Testis (tissue), 2 donors: Measurements from ENCODE around the gene KDM2A.

Experiments
- POLR2A ChIP-seq: fragments of 450-650 bp; IDR thresholded peaks from one replicate; pipeline ENCODE4 v1.6.1; 2017; ENCODE audit warnings: antibody characterized with exemption, mild to moderate bottlenecking, moderate library complexity
- TF ChIP-seq, protein P1 (sequence below), 3 experiments: fragments of 450-650 bp in 2 of 3; fragments of 200-600 bp in 1 of 3; sonication (generic) in 1 of 3; IDR thresholded peaks; one replicate each; pipeline ENCODE4 v1.5.1; 2016 to 2019; ENCODE audit warnings: antibody characterized with exemption in 3 of 3, mild to moderate bottlenecking in 2 of 3, moderate library complexity in 1 of 3

GRCh38 chr11:67146516-67147226 lies 27.6 kb downstream of the KDM2A start:
- TF ChIP-seq, protein P1, sequence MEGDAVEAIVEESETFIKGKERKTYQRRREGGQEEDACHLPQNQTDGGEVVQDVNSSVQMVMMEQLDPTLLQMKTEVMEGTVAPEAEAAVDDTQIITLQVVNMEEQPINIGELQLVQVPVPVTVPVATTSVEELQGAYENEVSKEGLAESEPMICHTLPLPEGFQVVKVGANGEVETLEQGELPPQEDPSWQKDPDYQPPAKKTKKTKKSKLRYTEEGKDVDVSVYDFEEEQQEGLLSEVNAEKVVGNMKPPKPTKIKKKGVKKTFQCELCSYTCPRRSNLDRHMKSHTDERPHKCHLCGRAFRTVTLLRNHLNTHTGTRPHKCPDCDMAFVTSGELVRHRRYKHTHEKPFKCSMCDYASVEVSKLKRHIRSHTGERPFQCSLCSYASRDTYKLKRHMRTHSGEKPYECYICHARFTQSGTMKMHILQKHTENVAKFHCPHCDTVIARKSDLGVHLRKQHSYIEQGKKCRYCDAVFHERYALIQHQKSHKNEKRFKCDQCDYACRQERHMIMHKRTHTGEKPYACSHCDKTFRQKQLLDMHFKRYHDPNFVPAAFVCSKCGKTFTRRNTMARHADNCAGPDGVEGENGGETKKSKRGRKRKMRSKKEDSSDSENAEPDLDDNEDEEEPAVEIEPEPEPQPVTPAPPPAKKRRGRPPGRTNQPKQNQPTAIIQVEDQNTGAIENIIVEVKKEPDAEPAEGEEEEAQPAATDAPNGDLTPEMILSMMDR (IDR thresholded peaks at IDR 0.05): no peak
- no peak for TF ChIP-seq POLR2A
